Activated T-helper 17 cell treated with anti-CD3 and anti-CD28 coated beads, Interleukin-2, amount 50 U/mL, for 72 hours (primary cell): ENCODE results near the gene ZNF555. TPM values are rescaled to one million over a fixed set of nuclear protein-coding genes. Genes with fewer than 3 reads are reported as not detected.
"Not testable (repeated sequence)": the region's sequence is repeated elsewhere in the genome, so short reads cannot be mapped to it uniquely, and the experiment has no call there.

Experiments
- ATAC-seq: fragments of 150-1000 bp; cut with Tn5 transposase; replicated peaks from 2 replicates; pipeline ENCODE4 v1.10.0; 2021; ENCODE audit warnings: mild to moderate bottlenecking, moderate library complexity
- H3K27ac Mint-ChIP-seq: one replicate; pipeline ENCODE4 v1.8.0; 2022; ENCODE audit warnings: mixed read lengths
- H3K27me3 Mint-ChIP-seq: one replicate; pipeline ENCODE4 v1.8.0; 2022; ENCODE audit warnings: mixed read lengths
- H3K36me3 Mint-ChIP-seq: one replicate; pipeline ENCODE4 v1.8.0; 2022; ENCODE audit warnings: low read depth, mild to moderate bottlenecking, mixed read lengths
- H3K4me1 Mint-ChIP-seq: one replicate; pipeline ENCODE4 v1.8.0; 2022; ENCODE audit warnings: mixed read lengths
- H3K4me3 Mint-ChIP-seq: one replicate; pipeline ENCODE4 v1.8.0; 2022; ENCODE audit warnings: mild to moderate bottlenecking, mixed read lengths
- H3K9me3 Mint-ChIP-seq: one replicate; pipeline ENCODE4 v1.8.0; 2022; ENCODE audit warnings: mixed read lengths
- total RNA-seq, 2 donors: library from RNA; stranded (reverse); gene quantifications; one replicate each; pipeline ENCODE4 v1.2.3, GENCODE V29; 2022

The ZNF555 gene
- total RNA-seq, 2 donors from 2014 or later = 1.3 to 4.5 TPM

- ATAC-seq = peak; percentile 99
- H3K36me3 Mint-ChIP-seq = no peaks in the 10 kb centered on the region
- peak within 1 kb of the TSS; percentile 96 for H3K27ac Mint-ChIP-seq
- no peaks in the 10 kb centered on the region for H3K27me3 Mint-ChIP-seq
- H3K4me1 Mint-ChIP-seq = peaks cover 9% of the 10 kb centered on the region
- no peaks in the 10 kb centered on the region for H3K9me3 Mint-ChIP-seq
- H3K4me3 Mint-ChIP-seq = peak within 1 kb of the TSS; percentile 98
These were observed 59.3 kb downstream of the ZNF555 start, which contains the start of gene ZNF57 for GRCh38 chr19:2900296-2901252. Gene ZNF57 (plus strand): TSS chr19:2900928. CDS start chr19:2901046, 118 bp downstream.

- no peaks in the 10 kb centered on the region for H3K9me3 Mint-ChIP-seq
- H3K27me3 Mint-ChIP-seq = no peaks in the 10 kb centered on the region
- no peaks in the 10 kb centered on the region for H3K36me3 Mint-ChIP-seq
- H3K4me1 Mint-ChIP-seq = peaks cover 16% of the 10 kb centered on the region
- no peak overlapping the region for H3K27ac Mint-ChIP-seq
- no peak for ATAC-seq
- peak overlapping the region; percentile 98 for H3K4me3 Mint-ChIP-seq
These were observed 61.4 kb downstream of the ZNF555 start for GRCh38 chr19:2902590-2903218.

- not testable (repeated sequence) for H3K9me3 Mint-ChIP-seq, H3K27ac Mint-ChIP-seq, H3K4me3 Mint-ChIP-seq, H3K27me3 Mint-ChIP-seq, ATAC-seq, H3K36me3 Mint-ChIP-seq
- H3K4me1 Mint-ChIP-seq = peaks cover 16% of the 10 kb centered on the region
These were observed 62.1 kb downstream of the ZNF555 start for GRCh38 chr19:2903326-2903725.

- H3K4me3 Mint-ChIP-seq = no peak overlapping the region
- H3K9me3 Mint-ChIP-seq = no peaks in the 10 kb centered on the region
- H3K27me3 Mint-ChIP-seq = no peaks in the 10 kb centered on the region
- no peak overlapping the region for H3K27ac Mint-ChIP-seq
- peaks cover 6% of the 10 kb centered on the region for H3K36me3 Mint-ChIP-seq
- ATAC-seq = no peak
- peaks cover 26% of the 10 kb centered on the region for H3K4me1 Mint-ChIP-seq
These were observed 64.7 kb downstream of the ZNF555 start for GRCh38 chr19:2905918-2906519.

GRCh38 chr19:2906631-2907195 lies 65.4 kb downstream of the ZNF555 start:
- H3K4me3 Mint-ChIP-seq = peak overlapping the region; percentile 5
- peak overlapping the region; percentile 4 for H3K27ac Mint-ChIP-seq
- no peaks in the 10 kb centered on the region for H3K27me3 Mint-ChIP-seq
- peaks cover 28% of the 10 kb centered on the region for H3K4me1 Mint-ChIP-seq
- H3K36me3 Mint-ChIP-seq = peaks cover 9% of the 10 kb centered on the region
- peaks cover 1% of the 10 kb centered on the region for H3K9me3 Mint-ChIP-seq
- no peak for ATAC-seq

Other genes with a start within 250 kb of the ZNF555 start
- gene GNG7, start 138.8 kb upstream of the ZNF555 start, total RNA-seq = under 1 TPM in 1 of 2 donors, not detected in 1; 0.29 TPM
- under 1 TPM in 1 of 2 donors, not detected in 1; 0.61 TPM for gene DIRAS1, start 120.1 kb upstream of the ZNF555 start, total RNA-seq
- gene SLC39A3, start 101.5 kb upstream of the ZNF555 start, total RNA-seq = 10 to 100 TPM; 13.4 to 47.8 TPM
- gene SGTA, start 58.2 kb upstream of the ZNF555 start, total RNA-seq = 10 to 100 TPM; 39.5 to 77.0 TPM
- gene THOP1, start 56.0 kb upstream of the ZNF555 start, total RNA-seq = 100 to 1,000 TPM in 1 of 2 donors, 10 to 100 TPM in 1; 70.4 to 156 TPM
- 1 to 10 TPM in 1 of 2 donors, under 1 TPM in 1; 0.65 to 1.7 TPM for gene ZNF554, start 21.6 kb upstream of the ZNF555 start, total RNA-seq
- gene ZNF556, start 25.9 kb downstream of the ZNF555 start, total RNA-seq = under 1 TPM in 1 of 2 donors, not detected in 1; 0.95 TPM
- 1 to 10 TPM; 4.7 to 6.1 TPM for gene ZNF57, start 59.5 kb downstream of the ZNF555 start, total RNA-seq
- gene ZNF77, start 103.5 kb downstream of the ZNF555 start, total RNA-seq = 1 to 10 TPM; 4.7 to 4.9 TPM
- gene TLE6, start 136.1 kb downstream of the ZNF555 start, total RNA-seq = 1 to 10 TPM; 4.1 to 4.2 TPM
- 1 to 10 TPM; 2.5 to 3.5 TPM for gene TLE2, start 187.8 kb downstream of the ZNF555 start, total RNA-seq
- 100 to 1,000 TPM; 348 to 436 TPM for gene TLE5, start 221.0 kb downstream of the ZNF555 start, total RNA-seq